Endodermal cell (in vitro differentiated cells): ENCODE results near the gene SLC9A8. TPM values are rescaled to one million over a fixed set of nuclear protein-coding genes. Genes with fewer than 3 reads are reported as not detected.

Source experiments
- DNase-seq: peaks from one replicate; pipeline ENCODE4 v3.0.0-alpha.2; 2017
- H3K27ac ChIP-seq: 2 replicates; pipeline ENCODE4 v1.5.1; 2013; ENCODE audit warnings: mild to moderate bottlenecking, low read depth, low read length, moderate library complexity
- H3K27me3 ChIP-seq: 2 replicates; pipeline ENCODE4 v1.6.1; 2013; ENCODE audit warnings: mild to moderate bottlenecking, low read length, moderate library complexity; ENCODE audit not compliant: insufficient read depth, control insufficient read depth, poor library complexity, severe bottlenecking
- H3K36me3 ChIP-seq: 2 replicates; pipeline ENCODE4 v1.7.0; 2013; ENCODE audit warnings: mild to moderate bottlenecking, low read length, moderate library complexity; ENCODE audit not compliant: control insufficient read depth, insufficient read depth
- H3K4me1 ChIP-seq: one replicate; pipeline ENCODE4 v1.7.0; 2013; ENCODE audit warnings: low read length; ENCODE audit not compliant: control insufficient read depth, insufficient read depth
- H3K4me3 ChIP-seq: 2 replicates; pipeline ENCODE4 v1.5.1; 2013; ENCODE audit warnings: mild to moderate bottlenecking, low read length, moderate library complexity
- H3K9ac ChIP-seq: 2 replicates; pipeline ENCODE4 v1.6.1; 2013; ENCODE audit warnings: mild to moderate bottlenecking, low read length, moderate library complexity; ENCODE audit not compliant: poor library complexity, severe bottlenecking; ENCODE audit errors: extremely low read depth
- H3K9me3 ChIP-seq: 2 replicates; pipeline ENCODE4 v1.6.1; 2013; ENCODE audit warnings: mild to moderate bottlenecking, low read length, moderate library complexity; ENCODE audit not compliant: control insufficient read depth
- H3K27ac Mint-ChIP-seq: 2 replicates; pipeline ENCODE4 v1.8.0; 2020; ENCODE audit warnings: mixed read lengths
- H3K27me3 Mint-ChIP-seq: 2 replicates; pipeline ENCODE4 v1.8.0; 2021; ENCODE audit warnings: mild to moderate bottlenecking, mixed read lengths; ENCODE audit not compliant: insufficient read depth
- H3K36me3 Mint-ChIP-seq: 2 replicates; pipeline ENCODE4 v1.8.0; 2020; ENCODE audit warnings: low read depth, mixed read lengths
- H3K4me1 Mint-ChIP-seq: 2 replicates; pipeline ENCODE4 v1.8.0; 2020; ENCODE audit warnings: mixed read lengths
- H3K4me3 Mint-ChIP-seq: 2 replicates; pipeline ENCODE4 v1.8.0; 2020; ENCODE audit warnings: mild to moderate bottlenecking, moderate library complexity, mixed read lengths
- H3K9me3 Mint-ChIP-seq: 2 replicates; pipeline ENCODE4 v1.8.0; 2020; ENCODE audit warnings: mild to moderate bottlenecking, mixed read lengths
- CTCF ChIP-seq: fragments of 200-600 bp; sonication (generic); conservative IDR thresholded peaks from 2 replicates; pipeline ENCODE4 v1.5.0; 2021; ENCODE audit warnings: antibody characterized with exemption, mild to moderate bottlenecking
- WGBS, 2 experiments: methylation state at CpG; one replicate each; pipeline versions ENCODE4 v1.1.5 to v1.1.7; 2013; ENCODE audit warnings: missing lambda C conversion rate in 2 of 2, mixed read lengths in 1 of 2; ENCODE audit not compliant: insufficient coverage in 1 of 2, insufficient read length in 1 of 2; 5-methylcytosine and 5-hydroxymethylcytosine counted together
- total RNA-seq, 2 donors: library from RNA; stranded (reverse); fragmentation: NEBNext Ultra II Directional in 1 of 2; extraction: Animal tissue kit (Norgen Biotek cat#: 25700) in 1 of 2; gene quantifications; 2 replicates in 1 of 2; 3 replicates in 1 of 2; pipeline ENCODE4 v1.2.1, GENCODE V29; 2021

SLC9A8 gene
- total RNA-seq, 2 donors from 2014 or later = 8.6 to 10.3 TPM

GRCh38 chr20:49853640-49854039 is 41.0 kb downstream of the SLC9A8 start:
- H3K4me3 ChIP-seq = no peak overlapping the region
- DNase-seq = peak; percentile 75
- H3K4me1 Mint-ChIP-seq = peaks cover 2% of the 10 kb centered on the region
- no peaks in the 10 kb centered on the region for H3K9me3 ChIP-seq
- TF ChIP-seq CTCF = no peak
- no peaks in the 10 kb centered on the region for H3K27me3 ChIP-seq
- H3K36me3 Mint-ChIP-seq = peaks cover 24% of the 10 kb centered on the region
- H3K4me1 ChIP-seq = peaks cover 7% of the 10 kb centered on the region
- peaks cover 27% of the 10 kb centered on the region for H3K36me3 ChIP-seq
- WGBS, 2 experiments = 67 to 75% methylated on average over 4 to 5 of the region's 5 CpGs
- no peak overlapping the region for H3K4me3 Mint-ChIP-seq
- H3K9me3 Mint-ChIP-seq = no peaks in the 10 kb centered on the region
- H3K27ac Mint-ChIP-seq = peak overlapping the region; percentile 69
- no peak overlapping the region for H3K9ac ChIP-seq
- H3K27ac ChIP-seq = peak overlapping the region; percentile 93
- H3K27me3 Mint-ChIP-seq = no peaks in the 10 kb centered on the region

GRCh38 chr20:49854190-49854875 is 41.7 kb downstream of the SLC9A8 start:
- DNase-seq = peak; percentile 46
- Histone ChIP-seq H3K9ac (no peak overlapping the region), H3K27me3 (no peaks in the 10 kb centered on the region), H3K9me3 (no peaks in the 10 kb centered on the region), H3K4me1 (peaks cover 7% of the 10 kb centered on the region), H3K27ac (peak overlapping the region; percentile 93), H3K36me3 (peaks cover 26% of the 10 kb centered on the region), H3K4me3 (no peak overlapping the region)
- no peak overlapping the region for H3K27ac Mint-ChIP-seq
- H3K36me3 Mint-ChIP-seq = peaks cover 24% of the 10 kb centered on the region
- WGBS, 2 experiments = 90% methylated on average over 8 to 10 of the region's 10 CpGs
- H3K4me1 Mint-ChIP-seq = peaks cover 2% of the 10 kb centered on the region
- no peaks in the 10 kb centered on the region for H3K27me3 Mint-ChIP-seq
- no peaks in the 10 kb centered on the region for H3K9me3 Mint-ChIP-seq
- TF ChIP-seq CTCF = no peak
- H3K4me3 Mint-ChIP-seq = no peak overlapping the region

- no peaks in the 10 kb centered on the region for H3K9me3 ChIP-seq
- Mint-ChIP-seq H3K27ac (no peak overlapping the region), H3K9me3 (no peaks in the 10 kb centered on the region), H3K4me1 (peaks cover 7% of the 10 kb centered on the region), H3K4me3 (no peak overlapping the region), H3K27me3 (no peaks in the 10 kb centered on the region), H3K36me3 (peaks cover 21% of the 10 kb centered on the region)
- no peaks in the 10 kb centered on the region for H3K27me3 ChIP-seq
- no peak for DNase-seq
- no peak overlapping the region for H3K9ac ChIP-seq
- H3K4me1 ChIP-seq = peaks cover 7% of the 10 kb centered on the region
- WGBS, 2 experiments = 100% methylated on average over 3 of the region's 3 CpGs; no CpG with 5 or more reads in 1 of the 2 experiments
- H3K4me3 ChIP-seq = no peak overlapping the region
- no peak overlapping the region for H3K27ac ChIP-seq
- no peak for TF ChIP-seq CTCF
- peaks cover 14% of the 10 kb centered on the region for H3K36me3 ChIP-seq
Measured at GRCh38 chr20:49856904-49857303, 44.3 kb downstream of the SLC9A8 start.
